ENCODE measurements around the gene FAM50B. TPM values are rescaled to one million over a fixed set of nuclear protein-coding genes. Genes with fewer than 3 reads are reported as not detected.

The FAM50B gene
- total and polyA plus RNA-seq, 2 of the 13 experiments (the other 11 are each of a cell fraction or from before 2014, with no cell fraction given), result 0.05 TPM; not detected in 1

GRCh38 chr6:3890047-3890446, 40.9 kb downstream of the FAM50B start:
- intact Hi-C loops (cut with micrococcal nuclease; ENCODE audit: unreplicated experiment) (no loop called here), in situ Hi-C loops (cut with HindIII; ENCODE audit: extremely low pct_ligation_motif_present, low pct_unique_long_range_greater_than_20kb) (no loop called here)
- no peaks in the 10 kb centered on the region for H3K36me3 ChIP-seq (replicated peaks in 1 of 2; ENCODE audit: control insufficient read depth in 1 of 2, insufficient read depth in 2 of 2, low read length in 2 of 2)
- POLR2A ChIA-PET, result interaction anchor here (1.4 to 3.7 kb wide), 2 partner anchors 21 to 23 kb away, joined by 3 to 27 read pairs; no protein-coding TSS in a partner anchor
- BruUV-seq (replicated peaks), result no TSS peak
- no peak for ATAC-seq
- 97% methylated on average over 9 of the region's 9 CpGs for WGBS (ENCODE audit: low lambda C conversion rate)
- no peak for TF ChIP-seq ARHGAP35 (CRISPR knock-in tag; IDR thresholded peaks at IDR 0.05; ENCODE audit: borderline replicate concordance)
- no peak for TF ChIP-seq SIN3B (IDR thresholded peaks at IDR 0.05; ENCODE audit: low read length)
- TF ChIP-seq AFF4 (CRISPR knock-in tag; IDR thresholded peaks at IDR 0.05), result no peak
- no peak for TF ChIP-seq ZNF605 (CRISPR knock-in tag; IDR thresholded peaks at IDR 0.05)
- TF ChIP-seq ATM (IDR thresholded peaks at IDR 0.05; ENCODE audit: borderline replicate concordance), result no peak
- no peak for TF ChIP-seq KDM2A (CRISPR knock-in tag; IDR thresholded peaks at IDR 0.05; ENCODE audit: borderline replicate concordance, low read depth)
- TF ChIP-seq NCOR1 (IDR thresholded peaks at IDR 0.05; ENCODE audit: borderline replicate concordance, low read length), result no peak
- no peak for TF ChIP-seq HOXA3 (CRISPR knock-in tag; IDR thresholded peaks at IDR 0.05)
- TF ChIP-seq ZNF326 (CRISPR knock-in tag; IDR thresholded peaks at IDR 0.05; ENCODE audit: borderline replicate concordance), result no peak
- no peak for TF ChIP-seq ZSCAN21 (CRISPR knock-in tag; IDR thresholded peaks at IDR 0.05; ENCODE audit: borderline replicate concordance)
- no peak for TF ChIP-seq EED (CRISPR knock-in tag; IDR thresholded peaks at IDR 0.05)
- TF ChIP-seq TERF1 (CRISPR knock-in tag; IDR thresholded peaks at IDR 0.05), result no peak
- no peak for TF ChIP-seq ZBTB2 (CRISPR knock-in tag; IDR thresholded peaks at IDR 0.05; ENCODE audit: low read depth)
- TF ChIP-seq CENPX (CRISPR knock-in tag; IDR thresholded peaks at IDR 0.05), result no peak
- TF ChIP-seq, protein P1, sequence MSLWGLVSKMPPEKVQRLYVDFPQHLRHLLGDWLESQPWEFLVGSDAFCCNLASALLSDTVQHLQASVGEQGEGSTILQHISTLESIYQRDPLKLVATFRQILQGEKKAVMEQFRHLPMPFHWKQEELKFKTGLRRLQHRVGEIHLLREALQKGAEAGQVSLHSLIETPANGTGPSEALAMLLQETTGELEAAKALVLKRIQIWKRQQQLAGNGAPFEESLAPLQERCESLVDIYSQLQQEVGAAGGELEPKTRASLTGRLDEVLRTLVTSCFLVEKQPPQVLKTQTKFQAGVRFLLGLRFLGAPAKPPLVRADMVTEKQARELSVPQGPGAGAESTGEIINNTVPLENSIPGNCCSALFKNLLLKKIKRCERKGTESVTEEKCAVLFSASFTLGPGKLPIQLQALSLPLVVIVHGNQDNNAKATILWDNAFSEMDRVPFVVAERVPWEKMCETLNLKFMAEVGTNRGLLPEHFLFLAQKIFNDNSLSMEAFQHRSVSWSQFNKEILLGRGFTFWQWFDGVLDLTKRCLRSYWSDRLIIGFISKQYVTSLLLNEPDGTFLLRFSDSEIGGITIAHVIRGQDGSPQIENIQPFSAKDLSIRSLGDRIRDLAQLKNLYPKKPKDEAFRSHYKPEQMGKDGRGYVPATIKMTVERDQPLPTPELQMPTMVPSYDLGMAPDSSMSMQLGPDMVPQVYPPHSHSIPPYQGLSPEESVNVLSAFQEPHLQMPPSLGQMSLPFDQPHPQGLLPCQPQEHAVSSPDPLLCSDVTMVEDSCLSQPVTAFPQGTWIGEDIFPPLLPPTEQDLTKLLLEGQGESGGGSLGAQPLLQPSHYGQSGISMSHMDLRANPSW (CRISPR knock-in tag; IDR thresholded peaks at IDR 0.05; ENCODE audit: borderline replicate concordance), result no peak
- H3K79me2 ChIP-seq (ENCODE audit: insufficient read depth, low read length), result no peaks in the 10 kb centered on the region
- CTCF ChIA-PET (ENCODE audit: low intra/inter-chr PET ratio, low total read pairs), result no interaction called here
- H4K20me1 ChIP-seq (ENCODE audit: insufficient read depth, low read length), result no peaks in the 10 kb centered on the region
- H3K9me3 ChIP-seq (ENCODE audit: low read length), result no peaks in the 10 kb centered on the region
- DNase-seq (ENCODE audit: low spot score), result no peak
- H3K4me1 ChIP-seq (ENCODE audit: insufficient read depth, low read length), result peaks cover 87% of the 10 kb centered on the region
- H3K4me3 ChIP-seq (replicated peaks in 1 of 3; ENCODE audit: insufficient read depth in 1 of 3, low read depth in 2 of 3, low read length in 3 of 3), result no peak overlapping the region
- H3K9ac ChIP-seq (ENCODE audit: insufficient read depth, low read depth, low read length), result no peak overlapping the region
- H3K27me3 ChIP-seq (ENCODE audit: control insufficient read depth in 1 of 2, insufficient read depth in 2 of 2, low read length in 2 of 2), result no peaks in the 10 kb centered on the region
- no peak overlapping the region for H3K4me2 ChIP-seq (ENCODE audit: low read depth, low read length)
- H2AFZ ChIP-seq (ENCODE audit: low read length), result no peak overlapping the region
- no peak for FAIRE-seq
- no peak overlapping the region for H3K27ac ChIP-seq (ENCODE audit: extremely low read length, insufficient read depth, low read length)

All from HepG2 (cell line).